NCI-H460 (cell line): Measurements from ENCODE around the gene SBF1. TPM values are rescaled to one million over a fixed set of nuclear protein-coding genes. Genes with fewer than 3 reads are reported as not detected.

Experiments used
- DNase-seq: peaks from one replicate; pipeline ENCODE4 v3.0.0-alpha.2; 2016; ENCODE audit warnings: low read depth; ENCODE audit errors: extremely low read depth
- total RNA-seq: library from RNA; depleted of rRNA; stranded (reverse); fragments of >200 nt; shearing (Covaris generic); gene quantifications from 2 replicates; pipeline ENCODE4 v1.2.3, GENCODE V29; 2014

Gene SBF1
- total RNA-seq, 1 experiment from 2014 or later = 37.0 TPM

DNA sequence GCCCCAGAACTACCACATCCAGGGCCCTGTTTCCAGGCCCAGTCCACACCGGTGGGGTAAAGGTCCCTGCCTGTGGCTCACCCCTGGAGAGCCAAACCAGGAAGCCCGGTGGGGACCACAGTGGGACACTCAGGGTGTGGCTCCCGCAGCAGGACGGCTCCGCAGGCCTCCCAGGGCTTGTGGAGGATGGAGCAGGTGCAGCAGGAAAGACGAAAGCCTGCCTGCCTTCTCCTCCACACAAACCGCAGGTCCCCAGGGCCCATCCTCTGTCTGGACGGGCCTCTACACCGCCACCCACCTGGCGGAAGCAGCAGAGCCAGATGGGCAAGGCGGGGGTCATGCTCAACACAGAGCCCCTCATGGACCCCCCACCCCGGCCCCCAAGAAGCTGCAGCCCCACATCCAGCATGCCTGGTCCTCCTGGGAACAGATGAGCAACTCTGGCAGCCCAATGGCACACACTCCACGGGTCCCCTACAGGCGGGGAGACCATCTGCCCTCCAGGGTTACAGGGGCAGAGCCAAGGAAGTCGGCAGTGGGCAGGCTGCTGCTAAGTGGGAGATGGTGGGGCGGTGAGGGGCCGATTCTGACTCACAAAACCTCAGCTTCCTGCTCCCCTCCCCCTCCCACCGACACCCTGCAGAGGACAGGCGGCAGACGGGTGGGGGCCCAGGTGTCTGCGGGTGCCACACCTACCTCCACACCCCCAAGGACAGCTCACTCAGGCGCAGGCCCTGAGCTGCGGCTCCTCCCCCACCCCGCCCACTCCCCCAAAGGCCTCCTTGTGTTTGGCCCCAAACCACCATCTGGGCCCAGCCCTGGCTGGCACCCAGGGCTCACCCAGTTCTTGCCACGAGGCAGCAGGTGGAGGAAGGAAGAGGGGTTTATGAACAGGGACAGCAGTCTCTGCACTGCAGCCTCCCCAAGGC is 5.2 kb downstream of the SBF1 start:
- no peak for DNase-seq

DNA sequence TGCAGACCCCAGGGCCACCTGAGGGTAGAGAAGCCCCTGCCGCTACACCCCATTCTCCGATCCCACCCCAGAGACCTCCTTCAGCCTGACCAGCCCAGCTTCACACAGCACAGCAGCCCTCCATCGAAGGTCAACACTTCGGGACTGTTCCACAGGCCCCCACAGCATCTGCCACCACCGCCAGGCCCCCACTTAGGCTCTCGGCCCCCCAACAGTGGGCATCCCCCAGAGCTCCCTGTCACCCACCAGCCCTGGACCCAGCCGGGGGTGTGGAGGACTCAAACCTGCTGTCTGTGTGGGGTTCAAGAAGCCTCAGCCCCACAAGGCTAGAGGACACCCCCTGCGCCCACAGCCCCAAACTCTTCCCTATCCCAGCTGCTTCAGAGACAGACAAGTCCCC is 6.2 kb downstream of the SBF1 start:
- no peak for DNase-seq

DNA sequence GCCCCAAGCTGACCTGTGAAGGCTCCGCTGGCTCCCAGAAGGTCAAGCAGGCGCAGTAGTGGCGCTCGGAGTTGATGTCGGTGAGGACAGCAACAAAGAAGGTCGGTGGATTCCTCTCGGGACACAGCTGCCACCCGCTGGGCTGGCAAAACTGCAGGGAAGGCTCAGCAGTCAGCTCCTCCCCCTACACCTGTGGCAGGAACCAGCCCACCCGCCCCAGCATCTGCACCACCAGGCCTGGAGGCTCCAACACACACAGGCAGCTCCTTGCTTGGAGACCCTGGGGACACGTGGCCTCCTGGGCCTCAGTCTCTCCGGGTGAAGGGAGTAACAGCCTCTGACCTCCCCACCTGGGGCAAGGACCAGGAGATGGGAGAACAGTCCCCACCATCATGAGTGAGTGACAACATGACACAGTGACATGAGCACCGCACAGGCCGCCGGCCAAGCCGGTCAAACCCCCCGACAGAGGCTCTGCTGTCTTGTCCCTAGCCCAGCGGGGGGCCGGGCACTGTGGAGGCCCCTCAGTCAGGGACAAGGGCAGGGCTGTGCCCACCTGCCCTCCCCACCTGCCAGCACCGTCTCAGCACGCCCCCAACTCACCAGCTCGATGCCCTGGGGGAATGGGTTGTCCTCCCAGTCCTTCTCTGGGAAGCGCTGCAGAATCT is 6.9 kb downstream of the SBF1 start:
- no peak for DNase-seq

DNA sequence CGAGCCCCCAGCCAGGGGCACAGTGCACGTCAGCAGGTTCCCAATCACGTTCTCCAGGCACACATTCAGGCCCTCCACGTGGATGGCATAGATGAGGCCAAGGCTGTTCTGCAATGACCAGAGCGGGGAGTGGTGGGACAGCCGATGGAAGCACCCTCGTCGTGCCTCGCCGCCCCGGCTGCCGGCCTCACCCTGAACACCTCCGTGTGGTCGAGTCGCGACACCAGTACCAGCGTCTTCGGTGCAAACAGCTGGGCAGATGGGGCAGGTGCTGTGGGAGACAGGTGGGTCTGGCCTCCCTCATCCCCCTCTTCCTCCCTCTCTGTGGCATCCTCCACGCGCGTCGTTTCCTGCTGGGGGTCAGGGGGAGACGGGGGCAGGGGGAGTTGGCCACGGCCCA is 7.5 kb downstream of the SBF1 start:
- DNase-seq = no peak

DNA sequence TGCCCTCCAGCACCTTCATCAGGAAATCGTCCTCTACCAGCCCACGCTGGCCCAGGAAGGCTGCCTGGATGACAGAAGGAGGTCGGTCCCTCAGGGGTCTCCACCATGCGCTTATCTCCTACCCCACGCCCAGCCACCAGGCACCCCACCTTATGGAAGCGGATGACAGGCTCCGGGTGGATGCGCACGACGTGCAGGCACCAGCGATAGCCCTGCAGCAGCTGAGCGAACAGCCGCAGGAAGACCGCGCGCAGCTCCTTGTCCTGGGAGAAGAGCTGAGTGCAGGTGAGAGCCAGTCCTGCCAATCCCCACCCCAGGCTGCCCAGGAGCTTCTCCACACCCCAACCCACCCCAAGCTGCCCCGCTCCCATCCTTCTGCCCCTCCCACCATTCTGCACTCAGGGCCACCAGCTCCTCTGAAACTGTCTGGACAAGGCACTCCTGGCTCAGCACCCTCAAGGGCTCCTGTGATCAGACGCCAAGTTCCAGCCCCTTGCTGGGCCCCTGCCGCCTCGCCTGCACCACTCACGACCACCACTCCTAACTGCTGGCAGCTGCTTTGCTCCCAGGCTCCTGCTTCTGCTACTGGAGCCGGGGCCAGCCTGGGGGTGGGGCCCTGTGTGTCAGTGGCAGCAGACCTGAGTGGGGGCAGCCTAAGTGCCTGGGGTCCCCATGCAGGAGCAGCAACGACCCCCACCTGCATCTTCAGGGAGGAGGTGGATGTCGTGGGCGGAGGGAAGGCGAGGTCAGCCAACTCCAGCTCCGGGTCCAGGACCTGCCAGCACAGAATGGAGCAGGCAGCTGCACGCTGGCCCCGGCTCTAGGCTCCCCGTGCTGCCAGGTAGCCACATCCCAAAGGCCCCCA is 9.5 kb downstream of the SBF1 start:
- DNase-seq = no peak

DNA sequence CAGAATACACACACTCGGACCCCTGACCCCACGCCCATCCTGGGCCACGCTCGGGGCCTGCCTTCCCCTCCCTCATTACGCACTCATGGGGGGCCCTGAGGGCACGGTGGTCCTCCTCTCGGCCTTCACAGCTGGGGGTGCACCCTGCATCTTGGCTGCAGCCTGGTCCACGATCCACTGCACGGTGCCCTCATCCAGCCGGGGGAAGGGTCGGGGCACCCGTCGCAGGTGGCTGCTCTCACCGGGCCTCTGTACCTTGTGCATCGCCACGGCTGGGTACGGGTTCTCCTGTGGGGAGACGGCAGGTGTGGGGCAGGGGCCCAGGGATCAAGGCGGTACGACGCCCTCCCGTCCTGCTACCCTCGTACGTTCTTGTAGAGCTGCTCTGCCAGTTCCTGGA is 10.4 kb downstream of the SBF1 start:
- no peak for DNase-seq

DNA sequence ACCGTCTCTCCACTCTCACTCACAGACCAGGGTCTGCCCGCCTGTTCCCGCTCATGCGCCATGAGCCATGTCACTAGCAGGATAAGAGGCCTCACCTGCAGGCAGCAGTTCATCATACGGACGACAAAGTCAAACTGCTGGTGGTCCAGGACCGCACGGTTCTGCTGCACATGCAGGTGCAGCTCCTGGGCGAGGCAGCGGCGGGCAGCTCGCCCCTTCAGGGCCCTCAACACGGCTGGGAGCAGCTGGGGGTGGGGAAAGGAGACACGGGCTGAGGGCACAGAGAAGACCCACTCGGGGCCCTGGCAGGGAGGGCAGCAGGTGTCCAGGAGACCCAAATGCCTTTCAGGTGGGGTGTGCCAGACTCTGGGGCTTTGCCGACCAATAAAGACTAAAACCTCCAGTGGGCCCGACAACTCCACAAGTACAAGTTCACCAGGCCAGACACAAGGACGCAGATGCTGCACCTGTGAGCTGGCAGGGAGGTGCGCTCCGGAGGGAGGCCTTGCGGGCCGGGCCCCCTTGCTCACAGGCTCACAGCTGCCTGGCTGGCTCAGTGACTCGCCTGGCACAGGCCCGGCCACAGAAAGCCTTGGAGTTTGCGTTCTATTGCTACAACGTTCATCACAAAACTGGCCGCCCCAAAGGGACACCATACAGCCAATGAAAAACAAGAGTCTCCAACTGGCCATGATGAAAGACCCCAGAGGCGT is 11.5 kb downstream of the SBF1 start:
- no peak for DNase-seq

DNA sequence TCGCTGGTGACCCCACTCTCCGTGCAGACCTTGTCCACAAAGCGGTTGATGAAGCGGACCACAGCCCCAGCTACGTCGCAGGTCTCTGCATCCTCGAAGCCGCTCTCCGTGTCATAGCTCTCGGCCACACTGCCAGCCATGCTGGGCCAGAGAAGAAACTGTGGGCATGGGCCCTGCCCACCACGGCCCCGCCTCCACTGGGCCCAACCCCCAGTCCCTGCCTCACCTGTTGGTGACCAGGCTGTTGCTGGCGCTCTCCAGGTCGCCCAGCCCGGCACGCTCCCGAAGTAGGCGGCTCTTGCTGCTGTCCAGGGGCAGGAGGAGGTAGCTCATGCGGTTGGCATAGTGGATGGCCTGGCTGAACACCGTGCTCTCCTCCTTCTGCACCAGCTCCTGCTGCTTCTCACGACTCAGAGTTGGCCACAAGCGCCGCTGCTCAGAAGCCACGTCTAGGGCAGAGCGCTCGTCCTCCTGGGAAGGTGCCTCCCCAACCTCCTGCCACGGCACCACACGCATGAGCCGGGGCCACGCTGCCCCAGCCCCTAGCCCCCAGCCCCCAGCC is 12.8 kb downstream of the SBF1 start:
- DNase-seq = no peak

DNA sequence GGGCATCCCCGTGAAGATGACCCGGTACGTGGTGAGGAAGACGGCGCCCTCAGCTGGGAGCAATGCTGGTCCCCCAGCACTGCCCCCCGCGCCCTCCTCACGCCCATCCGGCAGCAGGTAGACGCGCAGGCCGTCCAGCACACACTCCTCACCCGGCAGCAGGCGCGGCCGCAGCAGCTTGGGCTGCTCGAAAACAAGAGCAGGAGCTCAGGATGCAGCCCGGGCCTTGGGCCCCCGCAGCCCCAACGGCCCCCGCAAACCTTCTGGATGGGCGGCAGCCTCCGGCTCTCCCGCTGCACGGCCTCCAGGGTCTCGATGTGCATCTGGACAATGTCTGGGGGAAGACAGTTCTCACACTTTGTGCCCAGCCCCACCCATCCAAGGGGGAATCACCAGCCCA is 13.3 kb downstream of the SBF1 start:
- DNase-seq = no peak

DNA sequence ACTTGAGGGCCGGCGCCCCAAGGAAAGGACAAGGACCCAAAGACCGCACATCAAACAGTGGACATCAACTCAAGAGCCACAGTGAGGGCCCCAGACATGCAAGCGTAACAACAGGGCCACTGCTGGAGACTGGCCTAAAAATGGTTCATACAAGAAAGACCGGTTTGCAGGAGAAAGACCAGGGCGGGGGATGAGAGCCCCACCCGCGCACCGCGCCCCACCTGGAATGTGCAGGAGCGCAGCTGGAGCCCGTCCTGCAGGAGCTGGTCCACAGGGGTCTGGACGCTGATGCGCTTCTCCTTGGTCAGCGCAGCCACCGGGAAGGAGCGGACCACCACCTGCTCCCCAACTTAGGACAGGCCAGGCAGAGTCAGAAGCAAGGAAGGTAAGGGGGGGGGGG is 13.9 kb downstream of the SBF1 start:
- DNase-seq = no peak

DNA sequence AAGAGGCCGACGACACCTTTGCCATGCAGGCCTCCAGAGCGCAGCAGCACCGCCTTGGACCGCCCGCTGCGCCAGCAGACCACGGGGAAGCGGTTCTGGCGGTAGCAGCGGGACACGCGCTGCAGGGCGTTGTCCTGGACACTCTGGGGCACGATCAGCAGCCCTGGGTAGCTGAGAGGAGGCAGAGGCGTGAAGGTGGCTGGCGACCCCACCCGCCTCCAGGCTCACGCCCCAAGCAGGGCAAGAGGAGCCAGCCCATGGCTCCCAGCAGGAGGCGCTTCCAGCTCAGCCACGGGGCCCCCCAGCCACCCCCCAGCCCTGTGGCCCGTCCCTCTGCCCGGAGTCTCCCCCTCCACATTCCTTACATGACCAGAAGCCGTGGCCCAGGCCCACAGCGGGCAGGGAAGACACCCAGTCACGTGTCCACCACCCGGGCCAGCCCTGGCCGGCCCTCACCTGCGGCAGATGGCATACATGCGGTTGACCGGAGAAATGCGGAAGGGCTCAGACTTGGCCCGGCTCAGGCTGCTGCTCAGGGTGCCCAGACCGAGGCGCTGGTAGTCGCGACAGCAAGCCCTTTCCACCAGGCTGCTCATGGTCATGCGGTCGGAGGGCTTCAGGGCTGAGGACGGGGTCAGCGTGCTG is 15.2 kb downstream of the SBF1 start:
- DNase-seq = no peak

DNA sequence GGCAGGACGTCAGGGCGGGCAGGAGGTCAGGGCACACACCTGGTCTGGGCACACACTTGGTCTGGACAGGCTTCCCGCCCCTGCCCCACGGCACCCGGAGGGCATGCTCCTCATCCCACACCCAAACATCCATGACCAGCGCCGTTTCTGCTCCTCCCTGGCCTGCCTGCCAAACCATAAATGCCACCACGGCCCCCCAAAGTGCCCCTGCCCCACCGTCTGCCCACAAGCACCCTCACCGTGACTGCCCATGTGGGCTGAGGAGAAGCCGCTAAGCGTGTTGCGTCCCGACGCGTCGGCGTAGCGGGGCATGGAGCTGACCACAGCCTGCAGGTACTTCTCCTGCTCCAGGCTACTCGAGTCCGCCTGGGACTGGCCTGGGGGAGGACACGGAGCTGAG is 15.8 kb downstream of the SBF1 start:
- no peak for DNase-seq

DNA sequence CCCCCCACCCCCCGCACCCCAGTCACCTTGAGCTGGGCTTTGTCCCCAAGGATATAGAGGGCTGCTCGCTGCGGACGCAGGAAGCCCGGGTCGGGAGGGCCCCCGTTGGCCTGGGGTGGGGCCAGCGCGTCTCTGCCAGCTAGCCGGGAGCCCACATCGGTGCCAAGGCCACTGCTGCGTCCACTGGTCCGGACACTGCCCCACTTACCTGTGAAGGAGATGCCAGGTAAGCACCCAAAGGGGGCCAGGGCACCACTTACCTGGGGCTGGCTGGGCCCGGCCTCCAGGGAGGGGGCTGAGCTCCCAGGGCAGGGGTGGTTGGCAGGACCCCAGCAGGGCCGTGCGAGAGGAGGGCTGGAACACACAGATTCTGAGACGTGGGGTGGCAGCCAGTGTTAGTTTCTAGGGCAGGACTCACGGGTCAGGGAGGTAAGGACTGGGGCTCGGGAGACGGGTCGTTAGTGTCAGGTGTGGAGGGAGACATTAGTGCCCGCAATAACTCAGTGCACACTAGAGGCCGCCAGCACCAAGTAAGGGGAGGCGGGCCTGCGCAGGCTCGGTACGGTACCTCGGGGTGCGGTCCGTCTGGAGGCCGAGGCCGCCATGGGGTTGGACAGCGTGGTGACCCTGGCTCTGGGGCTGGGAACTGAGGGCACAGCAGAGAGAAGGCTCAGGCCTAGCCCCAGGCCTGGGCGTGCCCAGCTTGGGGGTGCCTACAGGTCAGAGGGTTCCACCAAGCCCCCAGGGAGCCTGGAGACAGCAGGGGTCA is 18.2 kb downstream of the SBF1 start:
- no peak for DNase-seq

DNA sequence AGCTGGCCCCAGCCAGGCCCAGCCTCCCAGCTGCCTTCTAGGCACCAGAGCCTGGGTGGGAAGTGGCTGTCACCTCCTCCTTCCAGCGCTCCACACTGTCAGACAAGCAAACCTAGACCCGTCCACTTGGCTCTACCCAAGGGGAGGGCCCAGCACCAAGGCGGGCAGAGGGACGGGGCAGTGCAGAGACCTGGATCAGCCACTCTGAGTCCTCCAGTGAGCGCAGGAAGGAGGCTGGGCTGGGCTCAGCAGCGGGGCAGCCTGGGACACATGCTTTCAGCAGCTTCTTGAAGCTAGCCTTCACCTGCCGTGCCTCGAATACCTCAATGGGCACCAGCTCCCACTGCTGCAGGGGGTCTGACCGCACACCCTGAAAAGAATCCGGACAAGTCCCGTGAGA is 18.8 kb downstream of the SBF1 start:
- DNase-seq = no peak

DNA sequence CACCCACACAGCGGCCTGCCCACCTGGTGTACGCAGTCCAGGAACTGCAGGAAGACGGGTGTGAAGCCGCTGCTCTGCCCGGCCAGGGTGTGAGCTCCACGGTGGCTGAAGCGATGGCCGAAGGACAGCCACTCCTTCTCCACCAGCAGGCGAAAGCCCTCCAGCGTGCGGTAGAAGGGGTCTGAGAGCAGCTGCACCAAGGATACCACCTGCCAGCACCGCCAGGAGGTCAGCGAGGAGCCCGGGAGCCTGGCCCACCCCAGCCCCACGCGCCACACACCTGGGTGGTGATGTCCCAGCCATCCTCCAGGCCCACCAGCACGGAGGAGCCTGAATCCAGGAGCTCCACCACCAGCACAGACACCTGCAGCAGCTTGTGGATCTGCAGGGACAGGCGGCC is 19.6 kb downstream of the SBF1 start:
- DNase-seq = no peak

DNA sequence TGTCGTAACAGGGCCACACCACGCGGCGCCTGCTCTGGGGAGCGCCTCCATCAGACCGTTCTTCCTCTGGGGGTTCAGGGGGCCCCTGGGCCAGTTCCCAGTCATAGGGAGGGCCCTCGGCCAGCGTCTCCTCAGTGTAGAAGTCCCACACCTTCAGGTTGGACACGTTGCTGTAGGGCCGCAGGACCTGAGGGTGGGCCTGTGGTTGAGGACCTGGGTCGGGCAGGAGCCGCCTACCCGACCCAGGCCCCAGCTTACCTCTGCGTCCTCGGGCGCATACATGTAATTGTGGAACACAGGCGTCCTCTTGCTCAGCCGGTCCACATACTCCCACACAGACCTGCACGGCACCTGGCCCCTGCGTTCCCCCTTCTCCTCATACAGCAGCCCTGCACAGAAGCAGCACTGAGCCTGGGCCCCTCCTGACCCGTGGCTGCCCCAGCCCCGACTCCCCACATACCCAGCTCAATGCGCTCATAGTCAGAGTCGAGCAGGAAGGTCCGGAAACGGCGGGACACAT is 20.2 kb downstream of the SBF1 start:
- no peak for DNase-seq

DNA sequence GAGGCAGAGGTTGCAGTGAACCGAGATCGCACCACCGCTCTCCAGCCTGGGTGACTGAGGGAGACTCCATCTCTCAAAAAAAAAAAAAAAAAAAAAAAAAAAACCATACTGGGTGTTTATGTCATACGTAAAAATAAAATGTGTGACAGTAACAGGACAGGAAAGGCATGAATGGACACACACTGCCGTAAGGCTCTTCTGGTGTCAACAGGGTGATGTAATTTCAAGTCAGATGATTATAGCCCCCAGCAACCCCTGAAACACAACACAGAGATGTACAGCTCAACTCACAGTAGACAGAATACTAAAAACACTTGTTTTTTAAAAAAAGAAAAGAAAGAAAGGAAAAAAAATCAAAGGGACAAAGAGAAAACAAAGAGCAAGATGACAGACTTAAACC is 22.2 kb downstream of the SBF1 start:
- DNase-seq = no peak

DNA sequence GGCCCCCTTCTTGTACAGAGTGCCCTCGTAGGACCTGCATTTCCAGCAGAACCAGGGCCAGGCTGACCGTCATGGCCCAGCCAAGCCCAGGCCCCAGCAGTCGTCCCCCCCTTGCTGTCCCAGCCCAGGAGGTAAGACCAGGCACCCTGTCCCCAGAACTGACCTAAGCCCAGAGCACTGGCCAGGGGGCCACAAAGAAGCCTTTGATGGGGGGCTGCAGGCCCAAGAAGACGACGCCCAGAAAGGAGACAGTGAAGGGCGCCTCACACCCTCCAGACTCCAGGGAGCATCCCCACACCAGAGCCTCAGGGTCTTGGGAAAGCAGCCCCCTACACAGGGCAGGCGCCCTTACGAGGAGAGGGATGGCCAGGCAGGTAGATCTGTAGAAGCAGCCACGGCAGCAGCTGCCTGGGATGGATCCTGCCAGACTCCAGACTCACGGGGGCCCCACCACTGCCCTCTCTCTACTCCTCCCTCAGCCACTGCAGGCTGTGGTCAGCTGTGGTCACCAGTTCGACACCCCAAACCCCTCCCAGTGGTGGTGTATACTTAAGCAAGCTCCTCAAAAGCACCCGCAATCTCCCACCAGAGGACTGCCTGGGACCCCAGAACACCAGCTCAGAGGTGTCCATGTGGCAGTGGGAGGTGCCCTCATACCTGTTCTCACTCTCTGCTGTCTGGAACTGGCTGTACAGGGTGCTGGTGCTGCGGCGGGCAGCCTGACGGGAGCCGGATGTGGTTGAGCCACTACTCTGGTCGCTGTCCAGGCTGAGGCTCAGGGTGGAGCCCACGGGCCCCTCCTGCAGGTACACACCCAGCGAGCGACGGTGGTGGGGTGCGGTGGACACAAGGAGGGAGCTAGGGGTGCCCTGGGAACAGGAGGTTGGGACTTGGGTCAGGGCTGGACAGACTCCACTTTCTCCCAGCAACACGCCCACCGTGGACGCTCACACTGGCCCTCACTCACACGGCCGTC is 27.0 kb downstream of the SBF1 start:
- no peak for DNase-seq
